GM23338 (cell line): ENCODE results near the gene ARID3A.

Experiments
- CREB1 ChIP-seq: fragments of 250-450 bp; sonication (Bioruptor Pico); IDR thresholded peaks from 2 replicates; pipeline ENCODE4 v1.5.0; 2020; ENCODE audit warnings: low read depth, mild to moderate bottlenecking, moderate library complexity
- EZH2 ChIP-seq: fragments of 200-600 bp; sonication (generic); IDR thresholded peaks from one replicate; pipeline ENCODE4 v1.8.0; 2017; ENCODE audit warnings: antibody characterized with exemption, mild to moderate bottlenecking, low read depth; ENCODE audit not compliant: unreplicated experiment
- EZH2phosphoT487 ChIP-seq: fragments of 200-600 bp; sonication (generic); IDR thresholded peaks from one replicate; pipeline ENCODE4 v1.8.1; 2018; ENCODE audit warnings: antibody characterized with exemption; ENCODE audit not compliant: unreplicated experiment
- JUNB ChIP-seq: IDR thresholded peaks from one replicate; pipeline ENCODE4 v1.6.1; 2016; ENCODE audit warnings: antibody characterized with exemption; ENCODE audit not compliant: unreplicated experiment
- POLR2AphosphoS5 ChIP-seq: IDR thresholded peaks from 2 replicates; pipeline ENCODE4 v1.6.1; 2016; ENCODE audit warnings: antibody characterized with exemption, low read depth
- TF ChIP-seq, protein P1 (sequence below), 2 experiments: fragments of 200-600 bp in 1 of 2; sonication (generic) in 1 of 2; conservative IDR thresholded peaks; 2 replicates each; pipeline versions ENCODE4 v1.5.1 to v1.6.1; 2016 to 2017; ENCODE audit warnings: antibody characterized with exemption in 2 of 2, low read depth in 2 of 2, mild to moderate bottlenecking in 2 of 2, moderate library complexity in 1 of 2

DNA sequence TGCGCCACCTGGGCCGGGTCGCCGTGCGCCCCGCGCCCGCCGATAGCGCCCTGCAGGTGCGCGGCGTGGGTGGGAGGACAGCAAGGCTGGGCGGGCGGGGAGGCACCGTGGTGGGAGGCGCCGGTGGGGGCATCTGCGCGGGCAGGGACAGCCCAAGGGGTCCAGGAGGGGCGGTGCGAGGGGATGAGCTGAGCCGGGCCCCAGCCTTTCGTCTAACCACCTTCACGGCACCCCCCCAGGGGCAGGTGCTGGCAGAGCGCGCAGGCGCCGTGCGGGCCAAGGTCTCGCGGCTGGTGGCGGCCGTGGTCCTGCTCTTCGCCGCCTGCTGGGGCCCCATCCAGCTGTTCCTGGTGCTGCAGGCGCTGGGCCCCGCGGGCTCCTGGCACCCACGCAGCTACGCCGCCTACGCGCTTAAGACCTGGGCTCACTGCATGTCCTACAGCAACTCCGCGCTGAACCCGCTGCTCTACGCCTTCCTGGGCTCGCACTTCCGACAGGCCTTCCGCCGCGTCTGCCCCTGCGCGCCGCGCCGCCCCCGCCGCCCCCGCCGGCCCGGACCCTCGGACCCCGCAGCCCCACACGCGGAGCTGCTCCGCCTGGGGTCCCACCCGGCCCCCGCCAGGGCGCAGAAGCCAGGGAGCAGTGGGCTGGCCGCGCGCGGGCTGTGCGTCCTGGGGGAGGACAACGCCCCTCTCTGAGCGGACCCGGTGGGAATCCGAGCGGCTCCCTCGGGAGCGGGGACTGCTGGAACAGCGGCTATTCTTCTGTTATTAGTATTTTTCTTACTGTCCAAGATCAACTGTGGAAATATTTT lies 5.6 kb upstream of the ARID3A start:
- TF ChIP-seq, protein P1, sequence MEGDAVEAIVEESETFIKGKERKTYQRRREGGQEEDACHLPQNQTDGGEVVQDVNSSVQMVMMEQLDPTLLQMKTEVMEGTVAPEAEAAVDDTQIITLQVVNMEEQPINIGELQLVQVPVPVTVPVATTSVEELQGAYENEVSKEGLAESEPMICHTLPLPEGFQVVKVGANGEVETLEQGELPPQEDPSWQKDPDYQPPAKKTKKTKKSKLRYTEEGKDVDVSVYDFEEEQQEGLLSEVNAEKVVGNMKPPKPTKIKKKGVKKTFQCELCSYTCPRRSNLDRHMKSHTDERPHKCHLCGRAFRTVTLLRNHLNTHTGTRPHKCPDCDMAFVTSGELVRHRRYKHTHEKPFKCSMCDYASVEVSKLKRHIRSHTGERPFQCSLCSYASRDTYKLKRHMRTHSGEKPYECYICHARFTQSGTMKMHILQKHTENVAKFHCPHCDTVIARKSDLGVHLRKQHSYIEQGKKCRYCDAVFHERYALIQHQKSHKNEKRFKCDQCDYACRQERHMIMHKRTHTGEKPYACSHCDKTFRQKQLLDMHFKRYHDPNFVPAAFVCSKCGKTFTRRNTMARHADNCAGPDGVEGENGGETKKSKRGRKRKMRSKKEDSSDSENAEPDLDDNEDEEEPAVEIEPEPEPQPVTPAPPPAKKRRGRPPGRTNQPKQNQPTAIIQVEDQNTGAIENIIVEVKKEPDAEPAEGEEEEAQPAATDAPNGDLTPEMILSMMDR (conservative IDR thresholded peaks at IDR 0.05; ENCODE audit: low read depth in 2 of 2), result no peak
- TF ChIP-seq CREB1 (CRISPR knock-in tag) (no peak), POLR2AphosphoS5 (no peak), EZH2 (peak; percentile 63), EZH2phosphoT487 (no peak), JUNB (no peak)
